GM19328 (cell line): Measurements from ENCODE around the gene NMS.

Source experiments
- ATAC-seq: cut with Tn5 transposase; IDR thresholded peaks from one replicate; pipeline ENCODE4 v1.9.1; 2021; ENCODE audit warnings: mild to moderate bottlenecking, moderate library complexity; ENCODE audit not compliant: unreplicated experiment

Gene NMS

DNA sequence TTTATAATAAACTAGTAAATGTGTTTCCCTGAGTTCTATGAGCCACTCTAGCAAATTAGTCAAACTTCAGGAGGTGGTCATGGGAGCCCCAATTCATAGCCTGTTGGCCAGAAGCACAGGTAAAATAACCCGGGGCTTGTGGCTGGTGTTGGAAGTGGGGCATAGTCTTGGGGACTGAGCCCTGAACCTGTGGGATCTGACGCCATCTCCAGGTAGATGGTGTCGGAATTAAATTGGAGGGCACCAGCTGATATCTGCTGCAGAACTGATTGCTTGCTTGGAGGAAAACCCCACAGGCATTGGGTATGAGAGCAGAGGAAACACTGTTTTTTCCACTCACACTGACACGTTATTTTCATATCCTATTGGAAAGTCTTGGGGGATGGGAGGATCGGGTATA lies 14.1 kb downstream of the NMS start:
- ATAC-seq, result no peak

DNA sequence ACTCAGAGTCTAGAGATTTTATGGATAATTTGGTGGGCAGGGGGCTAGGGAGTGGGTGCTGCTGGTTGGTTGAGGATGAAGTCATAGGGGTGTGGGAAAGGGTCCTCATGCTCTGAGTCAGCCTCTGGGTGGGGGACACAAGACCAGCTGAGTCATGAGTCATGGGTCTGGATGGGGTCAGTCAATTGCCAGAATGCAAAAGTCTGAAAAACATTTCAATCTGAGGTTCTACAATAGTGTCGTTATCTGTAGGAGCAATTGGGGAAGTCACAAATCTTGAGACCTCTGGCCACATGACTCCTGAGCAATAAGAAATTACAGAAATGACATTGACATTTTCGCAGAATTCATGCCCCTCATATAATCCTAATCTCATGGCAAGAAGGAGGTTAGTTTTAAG lies 15.1 kb downstream of the NMS start:
- no peak for ATAC-seq

DNA sequence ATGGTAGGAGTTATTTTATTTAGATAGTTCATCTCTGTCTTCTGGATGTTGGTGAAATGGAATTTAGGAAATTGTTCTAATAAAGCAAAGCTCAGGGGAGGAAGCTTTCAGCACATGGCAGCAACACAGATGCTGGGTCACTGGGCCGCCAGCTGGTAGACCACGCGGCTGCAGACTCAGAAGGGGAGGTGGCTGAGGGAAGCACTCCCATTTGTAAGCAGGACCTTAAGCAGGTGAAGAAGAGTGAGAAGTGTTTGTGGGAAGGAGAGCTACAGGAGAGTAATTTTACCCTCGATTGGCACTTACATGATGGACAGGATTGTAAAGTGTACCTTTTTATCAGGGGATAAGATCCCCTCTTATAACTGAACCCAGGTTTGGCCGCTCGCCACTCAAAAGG lies 24.4 kb downstream of the NMS start:
- no peak for ATAC-seq

DNA sequence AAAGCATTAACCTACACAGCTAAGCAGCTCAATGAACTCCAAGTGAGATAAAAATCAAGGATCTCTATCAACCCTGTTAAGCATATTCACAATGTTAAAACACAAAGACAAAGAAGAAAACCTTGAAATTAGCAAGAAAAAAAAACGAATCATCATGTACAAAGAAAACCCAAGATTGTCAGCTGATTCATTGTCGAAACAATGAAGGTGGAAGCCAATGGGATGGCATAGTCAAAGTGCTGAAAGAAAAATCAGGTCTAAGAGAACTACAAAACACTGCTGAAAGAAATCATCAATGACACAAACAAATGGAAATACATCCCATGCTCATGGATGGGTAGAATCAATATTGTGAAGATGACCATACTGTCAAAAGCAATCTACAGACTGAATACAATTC lies 32.5 kb downstream of the NMS start:
- ATAC-seq, result no peak

DNA sequence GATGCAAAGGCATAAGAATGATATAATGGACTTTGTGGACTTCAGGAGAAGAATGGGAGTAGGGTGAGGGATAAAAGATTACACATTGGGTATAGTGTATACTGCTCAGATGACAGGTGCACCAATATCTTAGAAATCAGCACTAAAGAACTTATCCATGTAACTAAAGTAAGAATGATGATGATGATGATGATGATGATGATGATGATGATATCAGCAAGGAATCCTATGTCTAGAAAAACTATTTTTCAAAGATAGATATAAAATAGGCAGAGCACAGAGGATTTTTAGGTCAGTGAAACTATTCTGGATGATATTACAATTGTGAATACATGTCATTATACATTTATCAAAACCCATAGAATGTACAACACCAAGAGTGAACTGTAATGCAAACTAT lies 34.3 kb downstream of the NMS start:
- ATAC-seq, result no peak

DNA sequence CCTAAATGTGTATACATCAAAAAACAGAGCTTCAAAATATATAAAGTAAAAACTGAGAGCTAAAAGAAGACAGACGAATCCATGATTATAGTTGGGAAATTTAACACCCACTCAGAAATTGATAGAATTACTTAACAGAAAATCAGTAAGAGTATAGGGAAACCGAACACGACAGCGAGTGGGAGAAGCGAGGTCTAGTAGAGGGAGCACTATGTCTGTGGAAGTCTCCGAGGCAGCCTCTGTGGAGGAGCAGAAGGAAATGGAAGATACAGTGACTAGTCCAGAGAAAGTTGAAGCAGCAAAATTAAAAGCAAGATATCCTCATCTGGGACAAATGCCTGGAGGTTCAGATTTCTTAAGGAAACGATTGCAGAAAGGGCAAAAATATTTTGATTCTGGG lies 38.8 kb downstream of the NMS start:
- no peak for ATAC-seq

DNA sequence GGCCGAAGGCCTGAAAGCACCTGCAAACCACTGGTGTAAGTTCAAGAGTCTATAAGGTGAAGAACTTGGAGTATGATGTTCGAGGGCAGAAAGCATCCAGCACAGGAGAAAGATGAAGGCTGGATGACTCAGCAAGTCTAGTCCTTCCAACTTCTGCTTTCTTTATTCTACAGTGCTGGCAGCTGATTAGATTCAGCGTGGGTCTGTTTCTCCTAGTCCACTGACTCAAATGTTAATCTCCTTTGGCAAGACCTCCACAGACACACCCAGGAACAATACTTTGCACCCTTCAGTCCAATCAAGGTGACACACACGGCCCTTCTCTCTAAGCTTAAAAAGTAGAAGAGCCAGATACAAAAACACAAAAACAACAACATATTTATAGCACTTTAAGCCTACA lies 43.4 kb downstream of the NMS start:
- ATAC-seq, result no peak

DNA sequence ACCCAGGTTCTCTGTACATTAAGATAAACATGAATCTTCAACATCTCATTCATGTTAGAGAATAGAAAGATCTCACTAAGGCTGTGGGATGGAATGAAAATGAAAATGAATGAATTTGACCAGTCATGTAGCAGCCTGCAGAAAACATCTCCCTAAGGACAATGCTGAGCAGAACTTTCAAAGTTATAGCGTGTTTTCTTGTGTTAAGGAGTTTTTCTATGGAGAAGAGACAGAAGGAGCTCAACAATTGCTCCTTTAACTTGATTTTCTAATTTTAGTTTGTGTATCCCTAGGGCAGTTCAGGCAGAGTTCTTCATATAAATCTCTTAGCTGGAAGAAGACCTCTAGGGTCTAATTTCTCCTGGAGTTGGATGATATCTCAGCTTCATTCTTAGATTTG lies 47.3 kb downstream of the NMS start:
- ATAC-seq, result no peak

DNA sequence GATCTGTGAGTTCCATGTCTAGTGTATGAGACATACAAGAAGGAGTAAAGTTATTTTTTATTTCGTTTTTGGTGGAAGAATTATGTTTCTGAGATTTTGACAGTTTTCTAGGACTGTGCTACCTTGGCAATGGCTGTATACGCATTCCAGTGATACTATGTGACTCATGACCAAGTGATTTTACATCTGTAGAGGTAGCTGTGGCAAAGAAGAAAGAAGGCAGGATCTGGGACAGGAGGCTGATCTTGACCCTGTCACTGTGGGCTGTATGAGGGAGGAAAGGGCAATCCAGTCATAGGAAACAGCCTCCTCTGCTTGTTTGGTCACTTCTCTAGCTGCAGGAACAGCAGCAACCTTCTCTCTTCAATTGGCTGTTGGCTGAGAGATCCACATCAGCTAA lies 48.5 kb downstream of the NMS start:
- ATAC-seq, result no peak

DNA sequence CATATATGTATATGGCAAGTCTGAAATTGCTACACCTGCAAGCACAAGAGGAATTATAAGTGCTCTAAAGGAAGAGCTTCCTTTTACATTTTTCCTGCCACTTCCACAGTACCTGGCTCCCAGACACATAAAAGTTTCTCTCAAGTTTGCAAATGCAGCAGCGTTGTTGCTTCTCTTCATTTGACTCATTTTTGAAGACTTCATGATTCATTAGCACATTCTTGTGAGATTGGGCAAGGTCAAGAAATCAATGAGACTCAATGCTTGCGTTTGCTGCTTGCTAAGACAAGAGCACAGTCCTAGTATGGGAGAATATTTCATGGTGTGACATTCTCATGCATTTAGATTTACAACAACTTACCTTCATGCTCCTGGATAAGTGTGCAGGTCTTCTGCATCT lies 49.9 kb downstream of the NMS start:
- no peak for ATAC-seq

DNA sequence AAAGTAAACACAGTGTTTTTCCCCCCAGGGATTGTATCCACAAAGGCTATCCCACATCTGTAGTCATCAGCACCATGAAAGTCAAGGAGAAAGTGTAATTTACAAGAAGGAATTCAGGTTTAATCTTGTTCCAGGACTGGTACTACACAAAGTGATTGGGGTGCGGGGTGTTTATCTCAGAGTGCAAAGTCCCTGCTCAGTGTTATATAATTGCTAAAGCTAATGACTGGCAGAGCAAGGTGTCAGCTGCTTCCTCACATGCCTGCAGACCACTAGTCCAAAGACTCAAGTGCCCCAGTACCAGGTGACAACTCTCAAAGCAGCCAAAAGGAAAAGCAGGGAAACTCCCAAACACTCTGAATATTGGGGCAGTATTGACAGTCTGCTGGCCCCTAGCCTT lies 52.1 kb downstream of the NMS start:
- no peak for ATAC-seq

DNA sequence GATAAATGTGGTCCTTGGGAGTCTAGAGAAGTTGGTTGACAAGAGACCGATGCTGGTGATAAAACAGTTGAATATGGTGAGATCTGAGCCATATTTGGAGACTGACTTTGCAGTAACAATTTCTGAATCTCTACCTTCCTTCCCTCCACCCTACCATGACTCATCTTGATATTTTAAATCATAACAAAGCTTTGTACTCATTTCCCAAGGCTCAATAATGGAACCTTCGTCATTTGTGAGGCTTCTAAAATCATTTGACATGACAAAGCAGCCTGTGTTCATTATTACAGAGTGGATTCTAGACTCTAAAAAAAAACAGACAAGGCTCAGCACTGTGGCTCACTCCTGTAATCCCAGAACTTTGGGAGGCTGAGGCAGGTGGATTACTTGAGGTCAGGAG lies 54.0 kb downstream of the NMS start:
- ATAC-seq, result no peak

DNA sequence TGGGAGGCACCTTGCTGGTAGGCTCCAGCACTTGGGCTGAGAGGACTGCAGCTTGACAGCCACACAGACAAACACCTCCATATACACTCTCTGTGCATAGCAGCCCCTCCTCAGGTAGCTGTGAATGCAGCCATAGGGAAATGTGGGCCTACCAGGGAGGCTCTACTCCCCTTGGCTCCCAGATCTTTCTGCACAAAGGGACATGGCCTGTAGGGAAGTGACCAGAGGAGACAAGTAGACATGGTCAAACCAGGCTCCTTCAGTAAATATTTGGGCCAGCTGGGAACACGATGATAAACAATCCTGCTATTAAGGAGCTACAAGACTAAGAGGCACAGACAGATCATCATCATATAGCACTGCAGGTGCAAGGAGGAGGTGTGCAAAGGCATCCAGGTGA lies 56.6 kb downstream of the NMS start:
- ATAC-seq, result no peak

DNA sequence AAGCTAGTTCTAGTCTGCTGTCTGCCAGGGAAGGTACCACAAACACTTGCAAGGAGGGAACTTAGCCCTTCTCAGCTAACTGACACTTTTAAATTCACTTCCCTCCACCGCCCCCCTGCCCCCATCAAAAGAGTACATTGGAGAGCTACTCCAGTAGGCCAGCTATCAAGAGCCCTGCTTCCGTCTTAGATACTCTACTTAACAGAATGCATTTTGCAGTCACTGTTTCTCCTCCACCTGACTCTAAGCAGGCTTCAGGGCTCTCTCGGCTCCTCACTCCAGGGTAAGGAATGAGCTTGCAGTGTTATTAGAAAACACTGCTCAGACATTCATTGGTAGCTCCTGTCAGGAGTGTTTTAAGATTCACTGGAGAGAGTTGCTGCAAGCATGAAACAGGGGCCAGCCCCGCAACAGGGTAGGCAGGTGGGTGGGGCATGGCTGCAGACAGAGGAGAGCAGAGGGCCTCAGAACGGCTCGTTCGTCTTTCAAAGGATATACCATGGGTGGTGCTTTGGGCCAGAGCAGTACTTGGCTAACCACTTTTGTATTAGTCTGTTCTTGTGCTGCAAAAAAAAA lies 57.2 kb downstream of the NMS start:
- ATAC-seq, result no peak

DNA sequence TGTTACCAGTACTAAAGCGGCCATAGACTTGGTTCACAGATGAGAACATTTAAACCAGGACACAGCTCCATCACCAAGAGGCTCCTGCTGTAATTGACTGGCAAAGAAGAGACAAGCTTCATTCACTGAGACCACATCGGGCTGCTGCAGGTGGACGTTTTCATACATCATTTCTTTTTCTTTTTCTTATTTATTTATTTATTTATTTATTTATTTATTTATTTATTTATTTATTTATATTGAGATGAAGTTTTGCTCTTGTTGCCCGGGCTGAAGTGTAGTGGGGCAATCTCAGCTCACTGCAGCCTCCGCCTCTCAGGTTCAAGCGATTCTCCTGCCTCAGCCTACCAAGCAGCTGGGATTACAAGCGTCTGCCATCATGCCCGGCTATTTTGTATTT lies 58.9 kb downstream of the NMS start:
- no peak for ATAC-seq

DNA sequence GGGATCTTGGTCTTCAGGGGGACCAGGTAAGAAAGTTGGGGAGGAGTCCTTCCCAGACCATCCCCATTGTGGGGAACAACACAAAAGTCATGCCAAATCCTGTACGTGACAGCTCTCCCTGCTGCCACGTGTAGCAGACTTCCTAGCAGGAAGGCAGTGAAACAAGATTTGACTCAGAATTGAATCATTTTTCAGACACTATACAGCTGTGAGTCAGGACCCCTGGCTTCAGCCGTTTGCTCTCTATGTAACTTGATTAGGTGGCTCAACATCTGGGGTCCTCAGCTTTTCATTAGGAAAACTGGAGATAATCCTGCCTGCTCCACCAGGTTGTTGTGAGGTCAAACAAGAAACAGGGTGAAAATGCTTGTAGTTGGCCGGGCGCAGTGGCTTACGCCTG lies 59.6 kb downstream of the NMS start:
- ATAC-seq, result no peak
